ENCODE measurements around the gene CYP2S1.

The CYP2S1 gene

DNA sequence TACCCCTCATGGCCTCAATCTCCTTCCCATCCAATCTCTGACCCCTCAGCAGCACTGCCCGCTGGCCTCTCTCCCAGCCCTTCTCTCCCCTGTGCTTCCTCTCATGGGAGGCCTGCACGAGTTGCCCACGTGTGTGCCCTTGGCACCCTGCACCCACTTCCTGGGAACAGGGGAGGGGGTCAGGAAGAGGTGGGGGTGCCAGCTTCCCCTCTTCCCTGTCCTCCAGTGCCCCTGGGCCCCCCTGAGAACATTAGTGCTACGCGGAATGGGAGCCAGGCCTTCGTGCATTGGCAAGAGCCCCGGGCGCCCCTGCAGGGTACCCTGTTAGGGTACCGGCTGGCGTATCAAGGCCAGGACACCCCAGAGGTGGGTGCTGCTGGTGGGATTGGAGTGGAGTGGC lies 45.2 kb downstream of the CYP2S1 start:
- no peak for TF ChIP-seq CTCF (conservative IDR thresholded peaks at IDR 0.05; ENCODE audit: low read depth, low read length)
- DNase-seq (ENCODE audit: low read depth) = no peak
- no peak overlapping the region for H3K4me3 ChIP-seq (ENCODE audit: low read length)

DNA sequence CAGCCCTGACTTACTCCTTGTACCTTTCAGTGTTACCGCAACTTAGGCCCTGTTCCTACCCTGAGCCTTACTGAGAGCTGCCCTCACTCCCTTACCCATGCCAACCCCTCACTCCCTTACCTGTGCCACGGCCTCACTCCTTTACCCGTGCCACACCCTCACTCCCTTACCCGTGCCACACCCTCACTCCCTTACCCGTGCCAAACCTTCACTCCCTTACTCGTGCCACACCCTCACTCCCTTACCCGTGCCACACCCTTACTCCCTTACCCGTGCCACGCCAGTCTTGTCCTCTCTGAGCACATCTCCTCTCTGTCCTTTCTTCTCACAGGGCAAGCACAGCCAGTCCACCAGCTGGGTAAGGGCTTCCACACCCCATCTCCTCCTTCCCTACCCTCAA lies 46.3 kb downstream of the CYP2S1 start:
- no peak for TF ChIP-seq CTCF (conservative IDR thresholded peaks at IDR 0.05; ENCODE audit: low read depth, low read length)
- H3K4me3 ChIP-seq (ENCODE audit: low read length) = no peak overlapping the region

DNA sequence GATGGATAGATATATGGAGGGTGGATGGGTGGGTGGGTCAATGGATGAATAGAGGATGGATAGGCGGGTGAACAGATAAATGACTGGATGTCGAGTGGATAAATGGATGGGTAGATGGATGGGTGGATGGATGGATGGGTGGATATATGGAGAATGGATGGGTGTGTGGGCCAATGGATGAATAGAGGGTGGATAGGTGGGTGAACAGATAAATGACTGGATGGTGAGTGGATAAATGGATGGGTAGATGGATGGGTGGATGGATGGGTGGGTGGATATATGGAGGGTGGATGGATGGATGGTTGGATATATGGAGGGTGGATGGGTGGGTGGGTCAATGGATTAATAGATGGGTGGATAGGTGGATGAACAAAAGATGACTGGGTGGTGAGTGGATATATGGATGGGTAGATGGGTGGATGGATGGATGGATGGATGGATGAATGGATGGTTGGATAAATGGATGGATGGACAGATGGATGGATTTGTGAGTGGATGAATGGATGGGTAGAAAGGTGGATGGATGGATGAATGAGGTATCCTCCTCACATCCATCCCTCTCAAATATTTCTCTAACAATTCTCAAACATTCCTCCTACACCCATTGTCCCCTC lies 47.0 kb downstream of the CYP2S1 start:
- no peak overlapping the region for H3K4me3 ChIP-seq (ENCODE audit: low read length)
- DNase-seq (ENCODE audit: low read depth) = no peak
- no peak for TF ChIP-seq CTCF (conservative IDR thresholded peaks at IDR 0.05; ENCODE audit: low read depth, low read length)

More for the DNA sequence above, 46.3 kb downstream of the CYP2S1 start:
- no peak for DNase-seq (ENCODE audit: low read depth)

GRCh38 chr19:41241859-41242258 lies 48.8 kb downstream of the CYP2S1 start:
- no peak for TF ChIP-seq CTCF (conservative IDR thresholded peaks at IDR 0.05; ENCODE audit: low read depth, low read length)
- H3K4me3 ChIP-seq (ENCODE audit: low read length) = no peak overlapping the region
- no peak for DNase-seq (ENCODE audit: low read depth)

DNA sequence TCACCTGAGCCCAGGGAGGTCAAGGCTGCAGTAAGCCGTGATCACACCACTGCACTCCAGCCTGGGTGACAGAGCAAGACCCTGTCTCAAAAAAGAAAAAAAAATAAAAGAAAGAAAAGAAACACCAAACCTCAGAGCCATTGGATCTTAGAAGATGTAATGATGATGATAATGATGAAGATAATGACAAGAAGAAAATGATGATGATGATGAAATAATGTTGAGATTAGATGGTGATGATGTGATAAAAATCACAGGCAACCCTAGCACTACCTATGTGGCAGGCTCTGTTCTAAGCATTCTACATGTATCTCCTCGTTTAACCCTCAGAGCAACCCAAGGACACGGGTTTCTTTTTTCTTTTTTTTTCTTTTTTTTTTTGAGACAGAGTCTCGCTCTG lies 51.1 kb downstream of the CYP2S1 start:
- no peak for TF ChIP-seq CTCF (conservative IDR thresholded peaks at IDR 0.05; ENCODE audit: low read depth, low read length)
- no peak for DNase-seq (ENCODE audit: low read depth)
- no peak overlapping the region for H3K4me3 ChIP-seq (ENCODE audit: low read length)

GRCh38 chr19:41245843-41246242 lies 52.8 kb downstream of the CYP2S1 start:
- TF ChIP-seq CTCF (conservative IDR thresholded peaks at IDR 0.05; ENCODE audit: low read depth, low read length) = no peak
- no peak overlapping the region for H3K4me3 ChIP-seq (ENCODE audit: low read length)
- DNase-seq (ENCODE audit: low read depth) = no peak

GRCh38 chr19:41248895-41249294 lies 55.9 kb downstream of the CYP2S1 start:
- no peak for TF ChIP-seq CTCF (conservative IDR thresholded peaks at IDR 0.05; ENCODE audit: low read depth, low read length)
- no peak for DNase-seq (ENCODE audit: low read depth)
- H3K4me3 ChIP-seq (ENCODE audit: low read length) = no peak overlapping the region
